DMS 273 treated with DMSO at 0.1 percent for 48 hours (cell line): ENCODE results near the gene DMBT1.

ENCODE experiments used
- DNase-seq: peaks from one replicate; lab custom pipeline; 2025; lab: John Stamatoyannopoulos, UW

Gene DMBT1

DNA sequence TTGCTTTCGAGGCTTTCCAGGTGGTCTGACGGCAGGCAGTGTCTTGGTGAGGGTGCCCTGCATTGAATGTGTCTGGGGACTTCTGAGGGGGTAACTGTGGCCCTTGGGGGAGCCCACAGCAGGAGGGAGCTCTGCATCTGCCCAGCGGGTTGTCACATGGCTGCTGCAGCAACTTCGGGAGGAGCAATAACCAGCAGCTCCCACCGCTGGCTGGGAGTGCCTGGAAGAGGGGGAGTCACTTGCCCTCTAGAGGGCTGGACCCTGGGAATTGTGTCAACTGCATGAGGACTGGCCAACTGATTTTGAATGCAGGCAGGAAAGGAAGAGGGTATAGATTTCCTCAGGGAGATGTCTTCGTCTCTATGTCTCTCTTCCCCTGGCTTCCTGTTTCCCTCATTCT is 112.7 kb downstream of the DMBT1 start:
- no peak for DNase-seq

DNA sequence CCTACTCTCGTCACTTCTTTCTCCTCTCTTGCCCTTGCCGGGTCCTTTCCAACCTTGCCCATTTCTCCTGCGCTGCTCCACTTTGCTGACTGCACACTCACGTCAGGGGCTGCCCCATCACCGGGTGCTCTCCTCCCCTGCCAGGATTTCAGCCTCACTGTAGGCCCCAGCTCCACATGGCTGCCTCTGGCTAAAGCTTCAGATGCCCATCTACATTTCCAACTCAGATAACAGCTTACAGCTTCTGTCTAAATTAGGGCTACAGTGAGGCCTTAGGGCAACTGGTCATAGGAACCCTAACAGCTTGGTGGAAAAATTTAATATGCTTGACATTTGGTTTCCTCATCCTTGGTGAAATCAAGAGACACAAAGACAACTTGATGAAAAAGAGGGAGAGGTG is 113.2 kb downstream of the DMBT1 start:
- DNase-seq: no peak

DNA sequence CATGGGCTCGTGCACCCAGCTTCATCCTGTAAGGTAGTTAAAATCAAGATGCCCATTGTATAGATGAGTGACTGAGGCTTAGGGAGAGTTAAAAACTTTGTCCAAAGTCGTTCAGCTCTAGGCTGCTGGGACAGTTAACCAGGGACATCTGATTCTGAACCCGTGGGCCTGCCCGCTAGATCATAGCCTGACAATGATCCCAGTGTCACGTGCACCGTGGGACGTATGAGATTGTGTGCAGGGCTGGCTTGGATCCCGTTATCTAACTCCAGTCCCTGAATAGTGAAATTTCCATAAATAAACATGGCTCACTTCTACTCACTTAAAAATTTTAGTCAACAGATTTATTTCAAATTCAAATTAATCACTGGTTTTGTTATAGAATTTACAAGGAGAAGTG is 114.2 kb downstream of the DMBT1 start:
- no peak for DNase-seq

DNA sequence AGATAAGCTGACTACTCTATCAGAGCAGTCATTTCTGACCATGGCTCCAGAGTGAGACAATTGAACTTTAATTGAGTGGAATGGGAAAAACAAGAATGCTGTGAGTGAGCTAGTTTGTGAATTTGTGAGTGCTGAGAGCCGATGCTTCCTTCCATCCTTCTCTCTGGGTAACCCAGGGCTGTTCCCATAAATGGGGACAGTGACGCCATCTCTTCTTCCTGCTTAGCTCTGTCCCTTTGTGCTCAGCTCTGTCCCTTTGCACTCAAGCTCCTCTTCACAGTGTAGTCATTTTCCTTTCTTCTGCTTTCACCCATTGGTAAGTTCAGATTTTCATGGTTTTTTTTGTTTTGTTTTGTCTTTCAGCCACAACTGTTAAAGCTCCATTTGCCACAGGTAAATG is 114.7 kb downstream of the DMBT1 start:
- DNase-seq: no peak

DNA sequence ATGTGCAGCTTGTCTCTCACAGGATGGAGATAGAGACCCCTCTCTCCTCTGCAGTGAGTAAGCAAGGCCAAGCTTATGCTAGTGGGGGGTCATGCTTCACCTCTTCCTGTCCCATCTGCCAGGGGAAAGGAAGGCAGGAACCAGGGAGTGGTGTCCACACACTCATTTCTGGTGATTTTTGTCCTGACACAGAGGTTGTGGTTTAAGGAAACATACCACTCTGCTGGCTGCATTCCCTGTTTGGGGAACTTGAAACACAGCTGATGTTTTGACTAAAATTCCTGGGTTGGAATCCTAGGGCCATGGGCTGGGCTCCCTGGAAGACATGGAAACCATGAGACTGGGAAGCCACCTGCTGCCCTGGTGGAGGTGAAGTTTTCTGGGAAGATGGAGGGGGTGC is 117.7 kb downstream of the DMBT1 start:
- DNase-seq: no peak

DNA sequence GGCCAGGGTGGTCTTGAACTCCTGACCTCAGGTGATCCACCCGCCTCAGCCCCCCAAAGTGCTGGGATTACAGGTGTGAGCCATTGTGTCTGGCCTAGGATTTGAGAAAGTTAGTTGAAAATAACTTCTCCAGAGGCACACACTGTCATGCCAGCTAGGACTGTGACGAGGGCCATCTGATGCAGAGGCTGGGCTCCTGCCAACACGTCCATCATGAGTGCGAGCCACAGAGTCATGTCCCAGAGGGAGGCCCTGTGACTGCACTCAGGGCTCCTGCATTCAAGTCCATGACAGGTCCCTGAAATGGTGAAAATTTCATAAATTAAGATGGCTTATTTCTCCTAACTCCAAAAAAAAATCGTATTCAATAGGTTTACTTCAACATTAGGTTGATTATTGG is 122.0 kb downstream of the DMBT1 start:
- no peak for DNase-seq

DNA sequence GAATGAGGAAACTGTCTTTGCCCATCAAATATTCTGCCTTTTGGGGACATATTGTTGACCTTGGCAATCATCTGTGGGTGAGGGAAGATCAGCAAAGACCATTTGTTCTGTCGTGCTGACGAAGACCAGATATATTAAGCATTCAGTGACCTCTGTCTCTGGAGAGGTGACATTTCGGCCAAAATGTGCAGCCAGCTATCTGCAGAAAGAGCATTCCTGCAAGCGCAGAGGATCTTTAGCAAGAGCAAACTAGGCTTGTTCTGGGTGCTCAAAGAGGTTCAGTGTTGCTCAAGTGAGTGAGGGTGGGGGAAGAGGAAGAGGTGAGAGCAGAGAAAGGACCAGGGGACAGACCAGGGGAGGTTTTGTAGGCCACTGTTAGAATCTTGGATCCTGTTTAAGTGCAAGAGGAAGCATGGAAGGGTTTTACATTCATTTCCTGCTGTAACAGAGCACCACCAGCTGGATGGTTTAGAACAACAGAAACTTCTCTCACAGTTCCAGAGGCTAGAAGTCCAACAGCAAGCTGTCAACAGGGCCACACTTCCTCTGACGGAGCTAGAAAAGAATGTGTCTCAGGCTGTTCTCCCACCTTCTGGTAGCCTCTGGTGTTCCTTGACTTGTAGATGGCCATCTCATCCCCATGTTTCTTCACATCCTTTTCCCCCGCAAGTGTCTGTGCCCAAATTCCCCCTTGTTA is 127.9 kb downstream of the DMBT1 start:
- no peak for DNase-seq

DNA sequence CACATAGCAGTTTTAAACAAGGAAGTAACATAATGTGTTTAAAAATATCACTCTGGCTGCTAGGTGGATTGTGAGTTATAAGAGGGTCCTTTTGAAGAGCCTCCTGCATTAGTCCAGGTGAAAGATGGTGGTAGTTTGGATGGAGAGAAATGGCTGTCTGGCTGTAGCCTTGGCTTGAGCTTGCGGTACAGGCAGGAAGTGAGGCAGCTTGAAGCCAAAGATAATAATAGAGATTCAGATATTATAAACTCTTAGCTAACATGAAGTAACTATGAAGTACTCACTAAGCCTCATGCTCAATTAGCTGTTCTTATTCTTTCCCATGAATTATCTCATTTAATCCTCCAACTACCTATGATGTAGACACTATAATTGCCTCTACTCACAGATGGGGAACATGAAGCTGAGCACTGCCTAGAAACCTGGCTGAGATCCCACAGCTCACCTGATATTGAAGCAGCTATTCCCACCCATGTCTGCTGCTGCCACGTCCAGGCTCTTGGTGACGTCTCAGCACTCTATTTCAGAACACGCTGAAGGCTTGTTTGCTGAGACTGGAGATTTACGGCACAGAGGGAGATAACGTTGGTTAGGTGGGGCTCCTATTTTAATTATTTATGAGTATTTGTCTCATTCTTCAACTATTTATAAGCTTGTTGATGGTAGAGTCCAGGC is 128.7 kb downstream of the DMBT1 start:
- no peak for DNase-seq

DNA sequence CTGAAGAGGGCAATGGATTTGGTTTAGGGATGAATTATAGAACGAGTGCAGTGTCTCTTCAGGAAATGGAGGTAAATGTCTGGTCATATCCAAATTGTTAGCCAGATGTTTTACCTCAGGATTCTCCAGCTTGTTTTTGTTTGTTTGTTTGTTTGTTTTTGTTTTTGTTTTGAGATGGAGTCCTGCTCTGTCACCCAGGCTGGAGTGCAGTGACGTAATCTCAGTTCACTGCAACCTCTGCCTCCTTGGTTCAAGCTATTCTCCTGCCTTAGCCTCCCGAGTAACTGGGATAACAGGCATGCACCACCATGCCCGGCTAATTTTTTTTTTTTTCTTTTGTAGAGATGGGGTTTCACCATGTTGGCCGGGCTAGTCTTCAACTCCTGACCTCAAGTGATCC is 132.2 kb downstream of the DMBT1 start:
- DNase-seq: no peak
